Right lobe of liver (tissue), 6 donors: ENCODE measurements around the gene TGM2. TPM values are rescaled to one million over a fixed set of nuclear protein-coding genes. Genes with fewer than 3 reads are reported as not detected.
A peak's percentile ranks its signal among the peaks of the same experiment; 100 is the strongest.

Experiments used
- ATAC-seq, 4 donors: fragments of 200-7000 bp; cut with Tn5 transposase; one replicate each; pipeline ENCODE4 v1.9.1; 2020; ENCODE audit warnings: mild to moderate bottlenecking in 4 of 4, moderate library complexity in 4 of 4
- DNase-seq, 3 donors: peaks; one replicate each; pipeline ENCODE4 v3.0.0-alpha.2; 2020
- H3K27ac ChIP-seq, 3 donors: fragments of 200-600 bp; one replicate each; pipeline ENCODE4 v1.8.0; 2022
- H3K27me3 ChIP-seq, 2 donors: fragments of 200-600 bp; one replicate each; pipeline ENCODE4 v1.8.0; 2022
- H3K36me3 ChIP-seq, 4 donors: fragments of 200-600 bp; sonication (generic) in 1 of 4; one replicate each; pipeline versions ENCODE4 v1.5.1 to v1.8.0; 2017 to 2022; ENCODE audit warnings: control low read depth in 1 of 4
- H3K4me1 ChIP-seq, 4 donors: fragments of 200-600 bp; sonication (generic) in 1 of 4; one replicate each; pipeline versions ENCODE4 v1.5.1 to v1.8.0; 2017 to 2022; ENCODE audit warnings: control low read depth in 1 of 4
- H3K4me3 ChIP-seq, 3 donors: fragments of 200-600 bp; one replicate each; pipeline ENCODE4 v1.8.0; 2022
- H3K9me3 ChIP-seq, 4 donors: fragments of 200-600 bp; sonication (generic) in 1 of 4; one replicate each; pipeline versions ENCODE4 v1.5.1 to v1.8.0; 2017 to 2022; ENCODE audit warnings: control low read depth in 1 of 4
- CTCF ChIP-seq, 4 donors: fragments of 200-600 bp in 3 of 4; fragments of 450-650 bp in 1 of 4; IDR thresholded peaks; one replicate each; pipeline versions ENCODE4 v1.5.1 to v1.8.0; 2016 to 2022; ENCODE audit warnings: antibody characterized with exemption in 4 of 4, mild to moderate bottlenecking in 2 of 4
- POLR2A ChIP-seq: fragments of 450-650 bp; IDR thresholded peaks from one replicate; pipeline ENCODE4 v1.6.1; 2017; ENCODE audit warnings: antibody characterized with exemption, mild to moderate bottlenecking
- WGBS: methylation state at CpG from one replicate; pipeline ENCODE4 v1.1.6; 2018; ENCODE audit warnings: low coverage, low lambda C conversion rate; ENCODE audit not compliant: insufficient coverage; ENCODE audit errors: missing lambda C conversion rate; 5-methylcytosine and 5-hydroxymethylcytosine counted together
- intact Hi-C, 2 donors: fragments of 100-400 bp; cut with DNase I; formaldehyde crosslinking; loops; one replicate each; pipeline versions ENCODE4 v1.11.2 to v1.14.1; 2022
- total RNA-seq, 6 experiments: library from RNA; depleted of rRNA in 2 of 6; stranded (reverse); fragments of >200 nt in 2 of 6; fragmentation: NEBNext Ultra II Directional in 3 of 6; extraction: Animal tissue kit (Norgen Biotek cat#: 25700) in 3 of 6; gene quantifications; one replicate each; pipeline versions ENCODE4 v1.1.0 to v1.2.4, GENCODE V29; 2016 to 2023
- donor health status: DM: no; HTN: yes; CAD: no.
- donor health status: DM: no; HTN: no; CAD: no.
- donor health status: DM: no; HTN: no; CAD: no.
- donor health status: DM: no; HTN: yes; CAD: no.
- donor health status: DM: no; HTN: yes; CAD: no.

Gene TGM2
- total RNA-seq, 6 experiments from 2014 or later, result 135 to 940 (median 474) TPM

GRCh38 chr20:38147751-38148150 lies 17.3 kb downstream of the TGM2 start:
- H3K9me3 ChIP-seq, result no peaks in the 10 kb centered on the region
- ATAC-seq (no peak), DNase-seq (peak in 2 of 3 donors; percentile 23 to 39)
- peaks cover 4 to 74% (median 38%) of the 10 kb centered on the region in 4 donors for H3K4me1 ChIP-seq
- no peak overlapping the region for H3K4me3 ChIP-seq
- H3K27me3 ChIP-seq, result no peaks in the 10 kb centered on the region
- H3K27ac ChIP-seq, result no peak overlapping the region
- WGBS, result 80% methylated on average over 6 of the region's 14 CpGs
- TF ChIP-seq CTCF (IDR thresholded peaks at IDR 0.05) (no peak), POLR2A (no peak)
- peaks cover 11 to 37% (median 22%) of the 10 kb centered on the region in 4 donors for H3K36me3 ChIP-seq
- intact Hi-C loops, result no loop called here

GRCh38 chr20:38147163-38147562 lies 17.9 kb downstream of the TGM2 start:
- Histone ChIP-seq H3K27ac (no peak overlapping the region), H3K36me3 (peaks cover 11 to 37% (median 22%) of the 10 kb centered on the region in 4 donors), H3K4me3 (no peak overlapping the region), H3K9me3 (no peaks in the 10 kb centered on the region), H3K4me1 (peaks cover 4 to 74% (median 39%) of the 10 kb centered on the region in 4 donors), H3K27me3 (no peaks in the 10 kb centered on the region)
- intact Hi-C loops, result no loop called here
- no peak for ATAC-seq
- WGBS, result 66% methylated on average over 7 of the region's 9 CpGs
- TF ChIP-seq POLR2A (no peak), CTCF (IDR thresholded peaks at IDR 0.05) (no peak)
- DNase-seq, result no peak

GRCh38 chr20:38146628-38147027 lies 18.4 kb downstream of the TGM2 start:
- intact Hi-C loops, result no loop called here
- H3K27me3 ChIP-seq, result no peaks in the 10 kb centered on the region
- ATAC-seq (no peak), DNase-seq (peak in 1 of 3 donors; percentile 53)
- H3K4me1 ChIP-seq, result peaks cover 4 to 73% (median 36%) of the 10 kb centered on the region in 4 donors
- peaks cover 11 to 37% (median 22%) of the 10 kb centered on the region in 4 donors for H3K36me3 ChIP-seq
- no CpG with 5 or more reads among the region's 20 CpGs for WGBS
- H3K9me3 ChIP-seq, result no peaks in the 10 kb centered on the region
- no peak overlapping the region for H3K4me3 ChIP-seq
- H3K27ac ChIP-seq, result no peak overlapping the region
- TF ChIP-seq CTCF (IDR thresholded peaks at IDR 0.05) (no peak), POLR2A (peak; percentile 33)

- H3K36me3 ChIP-seq, result peaks cover 11 to 38% (median 22%) of the 10 kb centered on the region in 4 donors
- H3K4me1 ChIP-seq, result peaks cover 0 to 68% (median 33%) of the 10 kb centered on the region in 4 donors
- peak overlapping the region in 2 of 3 donors; percentile 86 to 91 for H3K27ac ChIP-seq
- DNase-seq, result no peak
- intact Hi-C loops, result no loop called here
- no peaks in the 10 kb centered on the region for H3K27me3 ChIP-seq
- WGBS, result 77% methylated on average over 4 of the region's 4 CpGs
- no peak for ATAC-seq
- TF ChIP-seq POLR2A, result no peak
- no peak for TF ChIP-seq CTCF (IDR thresholded peaks at IDR 0.05)
- no peak overlapping the region for H3K4me3 ChIP-seq
- no peaks in the 10 kb centered on the region for H3K9me3 ChIP-seq
Measured at GRCh38 chr20:38146156-38146555, 18.9 kb downstream of the TGM2 start.

- H3K27me3 ChIP-seq, result no peaks in the 10 kb centered on the region
- peaks cover 14 to 42% (median 17%) of the 10 kb centered on the region in 4 donors for H3K36me3 ChIP-seq
- peaks cover 0 to 64% (median 31%) of the 10 kb centered on the region in 4 donors for H3K4me1 ChIP-seq
- TF ChIP-seq POLR2A (no peak), CTCF (IDR thresholded peaks at IDR 0.05) (no peak)
- 55% methylated on average over 4 of the region's 4 CpGs for WGBS
- DNase-seq (no peak), ATAC-seq (no peak)
- H3K4me3 ChIP-seq, result no peak overlapping the region
- intact Hi-C loops, result no loop called here
- H3K27ac ChIP-seq, result peak overlapping the region; percentile 82 to 91 (median 86)
- H3K9me3 ChIP-seq, result no peaks in the 10 kb centered on the region
Measured at GRCh38 chr20:38145729-38146075, 19.4 kb downstream of the TGM2 start.
